KOPT-K1 (cell line): Measurements from ENCODE around the gene AFAP1.

Experiments used
- H3K27ac ChIP-seq: fragments of 200-600 bp; sonication (generic); 2 replicates; pipeline ENCODE4 v1.5.1; 2016; ENCODE audit warnings: antibody characterized with exemption, mild to moderate bottlenecking, low read depth, low read length; ENCODE audit not compliant: poor library complexity, severe bottlenecking
- H3K36me3 ChIP-seq: fragments of 200-600 bp; sonication (generic); 2 replicates; pipeline ENCODE4 v1.5.1; 2017; ENCODE audit warnings: antibody characterized with exemption, mild to moderate bottlenecking, low read length, moderate library complexity; ENCODE audit not compliant: insufficient read depth
- H3K9me3 ChIP-seq: fragments of 200-600 bp; sonication (generic); 2 replicates; pipeline ENCODE4 v1.5.1; 2017; ENCODE audit warnings: antibody characterized with exemption, low read length, mild to moderate bottlenecking; ENCODE audit not compliant: insufficient read depth, poor library complexity, severe bottlenecking

Gene AFAP1

GRCh38 chr4:7976025-7976424 lies 36.4 kb upstream of the AFAP1 start:
- Histone ChIP-seq H3K9me3 (no peaks in the 10 kb centered on the region), H3K36me3 (no peaks in the 10 kb centered on the region)

GRCh38 chr4:7974425-7974824 lies 34.8 kb upstream of the AFAP1 start:
- Histone ChIP-seq H3K36me3 (no peaks in the 10 kb centered on the region), H3K27ac (no peak overlapping the region)

More at GRCh38 chr4:7976025-7976424, 36.4 kb upstream of the AFAP1 start:
- H3K27ac ChIP-seq: no peak overlapping the region

GRCh38 chr4:7973545-7973981 lies 33.9 kb upstream of the AFAP1 start:
- H3K36me3 ChIP-seq: no peaks in the 10 kb centered on the region
- no peaks in the 10 kb centered on the region for H3K9me3 ChIP-seq
- H3K27ac ChIP-seq: no peak overlapping the region

More at GRCh38 chr4:7974425-7974824, 34.8 kb upstream of the AFAP1 start:
- H3K9me3 ChIP-seq: no peaks in the 10 kb centered on the region

- H3K36me3 ChIP-seq: no peaks in the 10 kb centered on the region
- no peaks in the 10 kb centered on the region for H3K9me3 ChIP-seq
- no peak overlapping the region for H3K27ac ChIP-seq
Observed at GRCh38 chr4:7971881-7972500, 32.3 kb upstream of the AFAP1 start.

GRCh38 chr4:7971159-7971631 lies 31.5 kb upstream of the AFAP1 start:
- Histone ChIP-seq H3K36me3 (no peaks in the 10 kb centered on the region), H3K9me3 (no peaks in the 10 kb centered on the region), H3K27ac (no peak overlapping the region)

- no peaks in the 10 kb centered on the region for H3K9me3 ChIP-seq
- H3K27ac ChIP-seq: no peak overlapping the region
- H3K36me3 ChIP-seq: no peaks in the 10 kb centered on the region
Observed at GRCh38 chr4:7970361-7970946, 30.8 kb upstream of the AFAP1 start.

- H3K9me3 ChIP-seq: no peaks in the 10 kb centered on the region
- H3K27ac ChIP-seq: no peak overlapping the region
- no peaks in the 10 kb centered on the region for H3K36me3 ChIP-seq
Observed at GRCh38 chr4:7968262-7968896, 28.7 kb upstream of the AFAP1 start.

- Histone ChIP-seq H3K36me3 (no peaks in the 10 kb centered on the region), H3K27ac (no peak overlapping the region)
Observed at GRCh38 chr4:7967501-7968261, 28.0 kb upstream of the AFAP1 start.

GRCh38 chr4:7967063-7967440 lies 27.4 kb upstream of the AFAP1 start:
- Histone ChIP-seq H3K27ac (no peak overlapping the region), H3K36me3 (no peaks in the 10 kb centered on the region), H3K9me3 (no peaks in the 10 kb centered on the region)

More at GRCh38 chr4:7967501-7968261, 28.0 kb upstream of the AFAP1 start:
- H3K9me3 ChIP-seq: no peaks in the 10 kb centered on the region

- Histone ChIP-seq H3K27ac (no peak overlapping the region), H3K9me3 (no peaks in the 10 kb centered on the region), H3K36me3 (no peaks in the 10 kb centered on the region)
Observed at GRCh38 chr4:7966281-7967062, 26.8 kb upstream of the AFAP1 start.

GRCh38 chr4:7964890-7965662 lies 25.4 kb upstream of the AFAP1 start:
- Histone ChIP-seq H3K36me3 (no peaks in the 10 kb centered on the region), H3K9me3 (no peaks in the 10 kb centered on the region), H3K27ac (no peak overlapping the region)

- Histone ChIP-seq H3K27ac (no peak overlapping the region), H3K9me3 (no peaks in the 10 kb centered on the region), H3K36me3 (no peaks in the 10 kb centered on the region)
Observed at GRCh38 chr4:7964459-7964858, 24.8 kb upstream of the AFAP1 start.

GRCh38 chr4:7963691-7964090 lies 24.0 kb upstream of the AFAP1 start:
- H3K27ac ChIP-seq: no peak overlapping the region
- H3K9me3 ChIP-seq: no peaks in the 10 kb centered on the region
- H3K36me3 ChIP-seq: no peaks in the 10 kb centered on the region
